HK-2 (cell line): ENCODE data around the gene PCBP2.

Experiments used
- DNase-seq: peaks from one replicate; pipeline ENCODE4 v3.0.0-alpha.2; 2018; ENCODE audit not compliant: unreplicated experiment

The PCBP2 gene

GRCh38 chr12:53493610-53494391 lies 41.9 kb downstream of the PCBP2 start:
- no peak for DNase-seq

- DNase-seq: no peak
Observed at GRCh38 chr12:53495903-53496751, 44.2 kb downstream of the PCBP2 start.

GRCh38 chr12:53496752-53497032 lies 44.8 kb downstream of the PCBP2 start:
- no peak for DNase-seq

- no peak for DNase-seq
Observed at GRCh38 chr12:53497461-53497860, 45.6 kb downstream of the PCBP2 start.

- DNase-seq: no peak
Observed at GRCh38 chr12:53498235-53498630, 46.3 kb downstream of the PCBP2 start.

DNA sequence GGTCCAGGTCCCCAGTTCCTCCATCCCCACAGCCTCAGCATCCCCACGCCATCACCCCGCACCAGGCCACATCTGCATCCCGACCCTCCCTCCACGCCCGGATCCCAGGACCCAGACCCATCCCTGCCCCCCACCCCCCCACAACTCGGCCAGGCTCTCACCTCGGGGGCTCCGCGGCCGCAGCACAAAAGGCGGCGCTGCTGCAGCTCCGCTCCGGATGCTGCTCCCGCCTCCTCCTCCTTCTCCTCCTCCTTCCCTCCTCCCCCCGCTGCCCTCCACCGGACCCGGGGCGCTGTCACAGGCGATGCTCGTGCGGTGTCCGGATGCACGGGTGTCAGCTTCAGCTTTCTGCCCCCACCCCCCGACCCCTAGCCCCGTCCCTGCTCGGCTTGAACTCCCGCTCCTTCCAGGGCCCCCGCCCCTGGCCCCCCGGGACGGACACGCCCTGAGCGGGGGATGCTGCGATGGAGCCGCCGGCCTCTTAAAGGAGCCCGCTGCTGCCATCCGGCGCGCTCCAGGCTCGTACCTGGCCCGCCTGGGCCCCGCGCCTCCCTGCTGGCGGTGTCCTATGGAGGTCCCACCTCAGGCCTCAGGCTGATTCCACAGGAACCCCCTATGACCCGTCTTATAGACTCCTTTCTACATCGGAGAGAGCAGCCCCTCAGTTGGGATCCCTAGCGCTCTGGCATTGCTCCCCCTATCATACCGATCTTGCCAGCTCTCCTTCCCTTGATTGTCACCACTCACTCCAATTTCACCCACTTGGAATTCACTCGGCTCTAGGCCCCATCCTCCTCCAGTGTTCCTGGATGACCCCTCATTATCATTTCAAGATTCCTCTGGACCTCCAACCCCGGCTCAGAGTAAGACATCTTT lies 47.6 kb downstream of the PCBP2 start, which contains the start of gene MAP3K12:
TSS of gene MAP3K12 (minus strand) at position 193 of the 876 bp plus-strand sequence. CDS start 12,067 bp downstream, outside the sequence.
- peak; percentile 63 for DNase-seq

DNA sequence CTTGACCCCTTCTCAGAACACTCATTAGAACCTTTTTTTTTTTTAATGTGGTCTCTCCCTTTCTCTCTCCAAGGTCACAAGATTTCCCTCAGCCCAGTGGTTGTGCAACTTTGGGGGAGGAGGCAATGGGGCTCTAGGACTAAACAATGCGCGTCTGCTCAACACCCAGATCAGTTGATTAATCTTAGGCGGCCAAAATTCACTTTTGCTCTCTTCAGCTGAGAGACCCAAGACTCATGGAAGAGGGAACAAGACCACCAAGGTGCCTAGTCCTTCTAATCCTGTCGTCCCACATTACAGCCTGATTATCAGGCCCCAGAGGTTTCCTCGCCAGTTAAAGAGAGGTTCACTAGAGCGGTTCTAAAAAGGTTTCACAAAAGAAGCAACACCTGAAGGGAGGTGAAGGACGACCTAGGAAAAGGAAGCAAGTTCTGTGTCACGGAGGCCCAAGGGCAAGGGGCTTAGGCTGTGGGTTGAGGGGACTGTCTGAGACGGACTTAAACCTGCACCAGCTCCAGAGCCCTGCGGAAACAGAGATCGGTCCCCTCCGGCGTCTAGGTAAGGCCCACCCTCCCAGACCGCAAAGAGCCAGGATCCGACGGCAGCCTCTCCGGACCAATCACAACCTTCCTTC lies 48.4 kb downstream of the PCBP2 start:
- no peak for DNase-seq

DNA sequence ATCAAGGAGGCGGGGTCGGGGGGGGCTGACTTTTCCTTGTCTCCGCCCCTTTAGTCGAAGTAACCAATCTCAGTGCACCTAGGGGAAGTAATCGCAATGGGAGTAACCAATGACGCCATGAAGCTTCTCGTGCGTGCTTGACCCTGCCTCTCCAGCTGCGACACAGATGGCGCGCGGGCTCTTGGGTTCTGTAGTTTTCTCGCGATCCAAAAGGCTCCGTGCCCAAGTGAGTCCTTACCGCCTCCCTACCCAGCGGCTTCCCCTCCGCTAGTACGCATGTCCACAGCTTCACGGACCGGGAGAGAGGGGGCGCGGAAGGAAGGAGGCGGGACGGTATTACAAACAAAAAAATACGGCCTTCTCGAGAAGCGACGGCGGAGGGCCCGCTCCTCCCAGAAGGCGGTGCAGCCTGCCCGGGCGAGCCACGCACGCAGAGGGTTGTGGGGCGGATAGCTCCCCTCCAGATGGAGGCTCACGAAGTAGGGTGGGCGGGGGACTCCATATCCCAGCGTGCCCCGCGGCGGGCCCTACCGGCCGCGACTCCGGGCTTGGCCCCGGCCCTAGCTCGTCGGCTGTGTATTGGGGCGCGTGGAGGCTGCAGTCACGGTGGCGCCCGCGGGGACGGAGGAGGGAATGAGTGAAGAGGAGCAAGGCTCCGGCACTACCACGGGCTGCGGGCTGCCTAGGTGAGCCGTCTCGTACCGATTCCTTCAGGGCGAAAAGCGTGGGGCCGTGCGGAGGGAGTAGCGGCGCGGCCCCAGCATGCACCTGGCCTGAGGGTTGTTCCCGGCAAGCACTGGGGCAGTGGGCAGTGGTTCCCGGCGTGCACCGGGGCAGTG lies 49.1 kb downstream of the PCBP2 start, which contains the start of gene TARBP2:
TSS of gene TARBP2 (plus strand) at position 508 of the 839 bp plus-strand sequence. CDS start at position 634, 126 bp downstream.
- peak; percentile 98 for DNase-seq

DNA sequence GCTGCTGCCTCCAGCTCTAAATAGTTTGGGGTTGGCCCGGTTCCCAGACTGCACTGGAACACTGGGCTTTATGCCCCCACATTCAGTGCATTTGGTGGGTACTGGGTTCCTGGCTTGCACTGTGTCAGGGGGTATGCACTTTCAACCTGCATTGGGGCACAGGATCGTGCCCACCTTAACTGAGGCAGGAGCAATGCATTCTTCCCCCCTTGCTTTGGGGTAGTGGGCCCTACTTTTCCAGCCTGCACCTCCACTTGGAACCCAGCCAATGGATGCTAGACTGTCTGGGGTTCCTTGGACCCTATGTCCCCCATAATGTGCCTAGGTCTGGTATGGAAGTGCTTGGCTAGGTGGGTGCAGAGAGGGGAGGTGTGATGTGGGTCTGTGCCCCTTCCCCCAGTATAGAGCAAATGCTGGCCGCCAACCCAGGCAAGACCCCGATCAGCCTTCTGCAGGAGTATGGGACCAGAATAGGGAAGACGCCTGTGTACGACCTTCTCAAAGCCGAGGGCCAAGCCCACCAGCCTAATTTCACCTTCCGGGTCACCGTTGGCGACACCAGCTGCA lies 49.8 kb downstream of the PCBP2 start:
- DNase-seq: no peak

DNA sequence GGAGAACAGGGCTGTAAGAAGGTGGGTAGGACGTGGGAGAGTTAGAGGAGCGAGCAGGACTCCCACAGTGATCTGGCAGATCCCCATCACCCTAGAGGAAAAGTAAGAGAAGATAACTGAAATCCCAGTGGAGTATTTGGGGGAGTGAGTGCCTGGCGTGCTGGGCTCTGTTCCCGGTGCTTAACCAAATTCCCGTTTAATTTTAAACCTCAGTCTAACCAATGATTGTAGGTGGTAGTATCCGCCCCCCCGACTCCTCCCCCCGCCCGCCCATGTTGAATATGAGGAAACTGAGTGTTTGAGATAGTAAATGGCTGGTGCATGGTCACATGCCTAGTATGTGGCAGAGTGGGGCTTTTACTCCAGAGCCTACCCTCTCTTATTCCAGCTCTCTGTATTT lies 50.4 kb downstream of the PCBP2 start:
- no peak for DNase-seq

DNA sequence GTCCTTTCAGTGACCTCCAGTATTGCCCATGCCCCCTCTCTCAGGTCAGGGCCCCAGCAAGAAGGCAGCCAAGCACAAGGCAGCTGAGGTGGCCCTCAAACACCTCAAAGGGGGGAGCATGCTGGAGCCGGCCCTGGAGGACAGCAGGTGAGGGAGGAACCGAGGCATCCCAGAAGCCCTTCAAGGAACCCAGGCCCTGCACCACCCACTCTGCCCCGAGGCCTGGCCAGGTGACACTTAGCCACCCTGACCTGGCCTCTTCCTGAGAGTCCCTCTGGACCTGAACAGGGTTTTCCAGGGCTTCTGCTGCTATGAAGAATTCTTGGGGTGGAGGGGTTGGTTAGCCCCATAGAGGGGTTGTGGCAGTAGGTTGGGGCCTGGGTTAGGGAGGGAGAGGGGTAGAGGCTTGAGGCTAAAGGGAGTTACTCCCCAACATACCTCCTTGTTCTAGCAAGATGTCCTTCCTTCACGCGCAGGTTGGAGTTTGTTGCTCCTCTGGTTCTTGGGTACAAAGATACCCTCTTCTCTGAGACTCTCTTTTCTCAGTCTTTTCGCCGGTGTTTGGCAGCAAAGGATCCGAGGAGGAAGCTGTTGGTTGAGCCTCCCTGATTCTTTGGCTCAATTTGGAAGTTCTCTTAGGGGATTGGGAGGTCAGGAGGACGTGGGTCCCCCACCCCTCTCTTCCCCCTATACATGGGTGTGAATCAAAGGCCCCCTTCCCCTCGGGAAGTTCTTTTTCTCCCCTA lies 51.3 kb downstream of the PCBP2 start:
- no peak for DNase-seq

DNA sequence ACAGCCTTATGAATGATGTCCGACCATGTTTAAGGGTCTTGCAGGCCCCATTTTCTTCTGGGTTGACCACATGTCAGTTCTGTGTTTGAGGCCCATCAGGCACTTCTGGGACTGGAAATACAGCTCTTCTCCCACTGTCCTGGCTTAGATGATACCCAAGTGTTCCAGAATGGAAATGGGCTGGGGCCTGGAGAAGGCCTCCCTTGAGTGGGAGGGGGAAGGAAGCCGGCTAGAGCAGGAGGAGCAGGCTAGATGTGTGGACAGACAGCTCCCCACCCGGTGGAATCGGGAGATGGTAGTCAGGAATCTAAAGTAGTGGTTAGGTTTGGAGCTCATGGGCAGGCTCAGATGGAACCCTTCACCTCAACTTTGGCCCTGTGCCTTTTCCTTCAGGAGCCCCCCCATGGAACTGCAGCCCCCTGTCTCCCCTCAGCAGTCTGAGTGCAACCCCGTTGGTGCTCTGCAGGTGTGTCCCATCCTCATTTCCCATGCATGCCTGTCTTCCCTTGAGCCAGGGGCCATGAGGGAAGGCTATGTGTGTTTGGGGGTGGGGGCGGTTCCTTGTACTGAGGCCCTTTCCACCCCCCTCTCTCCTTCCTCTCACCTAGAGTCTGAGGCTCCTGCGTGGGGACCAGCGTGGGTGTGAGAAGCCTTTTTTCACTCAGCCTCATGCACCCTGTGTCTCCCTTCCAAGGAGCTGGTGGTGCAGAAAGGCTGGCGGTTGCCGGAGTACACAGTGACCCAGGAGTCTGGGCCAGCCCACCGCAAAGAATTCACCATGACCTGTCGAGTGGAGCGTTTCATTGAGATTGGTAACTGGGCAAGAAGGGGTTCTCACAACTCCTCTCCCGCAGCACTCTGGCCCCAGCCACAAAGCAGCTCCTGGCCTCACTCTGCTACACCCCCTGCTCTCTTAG lies 52.4 kb downstream of the PCBP2 start:
- DNase-seq: no peak

DNA sequence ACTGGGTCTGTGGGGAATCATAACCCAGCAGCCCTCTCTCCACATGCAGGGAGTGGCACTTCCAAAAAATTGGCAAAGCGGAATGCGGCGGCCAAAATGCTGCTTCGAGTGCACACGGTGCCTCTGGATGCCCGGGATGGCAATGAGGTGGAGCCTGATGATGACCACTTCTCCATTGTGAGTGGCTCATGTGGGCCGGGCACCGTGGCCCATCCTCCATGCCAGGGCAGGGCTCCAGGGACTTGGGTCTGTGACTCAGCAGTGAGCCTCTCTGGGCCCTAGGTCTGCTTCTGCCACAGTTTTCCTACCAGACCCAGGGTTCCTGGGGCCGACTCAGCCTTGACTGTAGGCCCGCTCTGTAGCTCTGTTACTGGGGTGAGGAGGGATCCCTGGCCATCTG lies 53.2 kb downstream of the PCBP2 start:
- DNase-seq: peak; percentile 37

- DNase-seq: no peak
Observed at GRCh38 chr12:53505555-53506449, 53.9 kb downstream of the PCBP2 start.

DNA sequence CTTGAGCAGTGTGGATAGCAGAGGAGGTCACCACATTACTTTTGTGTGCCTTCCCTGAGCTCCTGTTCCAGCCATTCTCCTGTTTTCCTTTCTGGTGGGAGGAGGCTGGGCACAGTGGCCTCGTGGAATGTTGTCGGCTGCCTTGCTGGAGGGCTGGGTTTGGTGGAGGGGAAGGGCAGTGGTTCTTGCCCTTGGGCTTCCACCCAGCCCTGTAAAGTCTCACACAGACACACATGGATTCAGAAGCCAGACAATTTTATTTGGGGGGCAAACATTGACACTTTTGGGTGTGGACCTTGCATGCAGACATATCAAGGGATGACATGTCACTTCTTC lies 54.5 kb downstream of the PCBP2 start:
- no peak for DNase-seq

GRCh38 chr12:53506881-53507602 lies 55.1 kb downstream of the PCBP2 start, which contains the start of gene NPFF:
Gene NPFF, minus strand, starts transcription at chr12:53507484. Its CDS starts 10 bp downstream, at chr12:53507474.
- DNase-seq: no peak

DNA sequence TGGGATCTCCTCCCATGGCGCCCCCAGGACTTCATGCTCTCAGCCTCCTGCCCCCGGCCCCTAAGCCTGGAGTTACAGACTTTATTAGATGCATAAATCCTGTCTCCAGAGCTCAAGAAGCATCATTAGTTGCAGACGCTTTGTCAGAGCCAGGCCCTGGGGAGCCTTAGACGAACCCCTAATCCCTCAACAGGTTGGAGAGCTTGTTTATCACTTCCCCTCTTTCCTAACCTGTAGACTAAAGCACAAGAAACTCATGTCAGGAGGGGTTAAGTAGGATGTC lies 55.6 kb downstream of the PCBP2 start:
- no peak for DNase-seq
